ENCODE results near the gene SLC44A1. TPM values are rescaled to one million over a fixed set of nuclear protein-coding genes. Genes with fewer than 3 reads are reported as not detected.
A peak's percentile ranks its signal among the peaks of the same experiment; 100 is the strongest.

SLC44A1 gene
- total and polyA plus RNA-seq, 8 donors: 58.0 to 79.8 (median 73.9) TPM

- no peak for DNase-seq
- Histone ChIP-seq H3K9me3 (no peaks in the 10 kb centered on the region), H3K4me1 (no peaks in the 10 kb centered on the region), H3K36me3 (no peaks in the 10 kb centered on the region), H3K27me3 (no peaks in the 10 kb centered on the region), H3K27ac (no peak overlapping the region), H3K4me3 (no peak overlapping the region)
- ATAC-seq: no peak
- TF ChIP-seq CTCF (IDR thresholded peaks at IDR 0.05): no peak
- intact Hi-C loops (cut with DNase I): no loop called here
Observed at GRCh38 chr9:105443121-105443520, 198.7 kb downstream of the SLC44A1 start.

- peaks cover 0 to 8% of the 10 kb centered on the region in 2 donors for H3K4me1 ChIP-seq
- no peaks in the 10 kb centered on the region for H3K27me3 ChIP-seq
- TF ChIP-seq CTCF (IDR thresholded peaks at IDR 0.05): no peak
- no peak overlapping the region for H3K27ac ChIP-seq
- intact Hi-C loops (cut with DNase I): no loop called here
- ATAC-seq (no peak), DNase-seq (no peak)
- H3K36me3 ChIP-seq: no peaks in the 10 kb centered on the region
- no peaks in the 10 kb centered on the region for H3K9me3 ChIP-seq
- H3K4me3 ChIP-seq: no peak overlapping the region
Observed at GRCh38 chr9:105444130-105444529, 199.7 kb downstream of the SLC44A1 start.

- Histone ChIP-seq H3K36me3 (no peaks in the 10 kb centered on the region), H3K27ac (no peak overlapping the region), H3K4me1 (peaks cover 0 to 19% of the 10 kb centered on the region in 2 donors), H3K9me3 (no peaks in the 10 kb centered on the region), H3K4me3 (no peak overlapping the region), H3K27me3 (no peaks in the 10 kb centered on the region)
- TF ChIP-seq CTCF (IDR thresholded peaks at IDR 0.05): no peak
- intact Hi-C loops (cut with DNase I): no loop called here
- DNase-seq (no peak), ATAC-seq (no peak)
Observed at GRCh38 chr9:105445203-105445881, 200.9 kb downstream of the SLC44A1 start.

GRCh38 chr9:105447386-105447813 lies 202.9 kb downstream of the SLC44A1 start:
- Histone ChIP-seq H3K27me3 (no peaks in the 10 kb centered on the region), H3K27ac (peak overlapping the region; percentile 60 to 73), H3K9me3 (no peaks in the 10 kb centered on the region), H3K36me3 (no peaks in the 10 kb centered on the region), H3K4me1 (peaks cover 0 to 19% of the 10 kb centered on the region in 2 donors), H3K4me3 (peak overlapping the region; percentile 62 to 80)
- TF ChIP-seq CTCF (IDR thresholded peaks at IDR 0.05): no peak
- ATAC-seq: no peak
- DNase-seq: no peak
- intact Hi-C loops (cut with DNase I): no loop called here

GRCh38 chr9:105447814-105448812 lies 203.7 kb downstream of the SLC44A1 start, which contains the start of gene FSD1L:
Gene FSD1L, plus strand, starts transcription at chr9:105448034. Its CDS starts 187 bp downstream, at chr9:105448221.
- intact Hi-C loops (cut with DNase I): no loop called here
- H3K4me1 ChIP-seq: peaks cover 0 to 19% of the 10 kb centered on the region in 2 donors
- no peaks in the 10 kb centered on the region for H3K36me3 ChIP-seq
- TF ChIP-seq CTCF (IDR thresholded peaks at IDR 0.05): no peak
- peak within 1 kb of the TSS; percentile 60 to 73 for H3K27ac ChIP-seq
- H3K27me3 ChIP-seq: no peaks in the 10 kb centered on the region
- no peaks in the 10 kb centered on the region for H3K9me3 ChIP-seq
- H3K4me3 ChIP-seq: peak within 1 kb of the TSS; percentile 62 to 80
- ATAC-seq: peak; percentile 99
- peak; percentile 81 to 99 (median 94) for DNase-seq

Data from left lung (tissue), 10 donors.